Lower lobe of right lung (tissue), 2 donors: Measurements from ENCODE around the gene SMIM30. TPM values are rescaled to one million over a fixed set of nuclear protein-coding genes. Genes with fewer than 3 reads are reported as not detected.

Experiments
- ATAC-seq, 2 donors: fragments of 200-7000 bp; cut with Tn5 transposase; one replicate each; pipeline ENCODE4 v1.9.1; 2020 to 2022; ENCODE audit warnings: mild to moderate bottlenecking in 2 of 2, moderate library complexity in 2 of 2
- DNase-seq: peaks from one replicate; pipeline ENCODE4 v3.0.0-alpha.2; 2020
- H3K27ac ChIP-seq: fragments of 200-600 bp; one replicate; pipeline ENCODE4 v1.8.0; 2022
- H3K27me3 ChIP-seq: fragments of 200-600 bp; one replicate; pipeline ENCODE4 v1.8.0; 2022; ENCODE audit warnings: low read depth
- H3K36me3 ChIP-seq: fragments of 200-600 bp; one replicate; pipeline ENCODE4 v1.8.0; 2022; ENCODE audit warnings: mild to moderate bottlenecking
- H3K4me1 ChIP-seq: fragments of 200-600 bp; one replicate; pipeline ENCODE4 v1.8.0; 2022
- H3K4me3 ChIP-seq: fragments of 200-600 bp; one replicate; pipeline ENCODE4 v1.8.0; 2022; ENCODE audit warnings: mild to moderate bottlenecking
- H3K9me3 ChIP-seq: fragments of 200-600 bp; one replicate; pipeline ENCODE4 v1.8.0; 2022
- CTCF ChIP-seq: fragments of 200-600 bp; IDR thresholded peaks from one replicate; pipeline ENCODE4 v1.8.0; 2022; ENCODE audit warnings: antibody characterized with exemption, mild to moderate bottlenecking
- intact Hi-C: fragments of 100-400 bp; cut with DNase I; formaldehyde crosslinking; loops from one replicate; pipeline ENCODE4 v1.11.0; 2022
- total RNA-seq: library from RNA; stranded (reverse); fragmentation: NEBNext Ultra II Directional; extraction: Animal tissue kit (Norgen Biotek cat#: 25700); gene quantifications from one replicate; pipeline ENCODE4 v1.2.1, GENCODE V29; 2021
- donor health status: DM: no; HTN: yes; CAD: no; lungs with severe emphysema.

Gene SMIM30
- total RNA-seq, 1 donor from 2014 or later, result 55.6 TPM

- no peak for ATAC-seq
Observed at GRCh38 chr7:113099284-113099919, 19.0 kb downstream of the SMIM30 start.

GRCh38 chr7:113094517-113095249, 23.7 kb downstream of the SMIM30 start:
- DNase-seq, result no peak
- H3K9me3 ChIP-seq, result no peaks in the 10 kb centered on the region
- no peaks in the 10 kb centered on the region for H3K36me3 ChIP-seq
- intact Hi-C loops, result no loop called here
- no peaks in the 10 kb centered on the region for H3K4me1 ChIP-seq
- H3K27me3 ChIP-seq, result no peaks in the 10 kb centered on the region
- no peak overlapping the region for H3K27ac ChIP-seq
- H3K4me3 ChIP-seq, result no peak overlapping the region
- no peak for TF ChIP-seq CTCF
- no peak for ATAC-seq

More at GRCh38 chr7:113099284-113099919, 19.0 kb downstream of the SMIM30 start:
- no peaks in the 10 kb centered on the region for H3K27me3 ChIP-seq
- no peaks in the 10 kb centered on the region for H3K4me1 ChIP-seq
- intact Hi-C loops, result no loop called here
- H3K36me3 ChIP-seq, result no peaks in the 10 kb centered on the region
- DNase-seq, result no peak
- no peak overlapping the region for H3K27ac ChIP-seq
- TF ChIP-seq CTCF, result no peak
- H3K4me3 ChIP-seq, result no peak overlapping the region
- no peaks in the 10 kb centered on the region for H3K9me3 ChIP-seq

GRCh38 chr7:113093561-113093960, 24.8 kb downstream of the SMIM30 start:
- intact Hi-C loops, result no loop called here
- Histone ChIP-seq H3K9me3 (no peaks in the 10 kb centered on the region), H3K27ac (no peak overlapping the region), H3K4me1 (no peaks in the 10 kb centered on the region), H3K27me3 (no peaks in the 10 kb centered on the region), H3K36me3 (no peaks in the 10 kb centered on the region), H3K4me3 (no peak overlapping the region)
- TF ChIP-seq CTCF, result no peak
- no peak for DNase-seq
- no peak for ATAC-seq

- no peaks in the 10 kb centered on the region for H3K9me3 ChIP-seq
- H3K4me1 ChIP-seq, result no peaks in the 10 kb centered on the region
- H3K27me3 ChIP-seq, result no peaks in the 10 kb centered on the region
- no peak overlapping the region for H3K4me3 ChIP-seq
- DNase-seq, result no peak
- intact Hi-C loops, result no loop called here
- TF ChIP-seq CTCF, result no peak
- ATAC-seq, result no peak
- no peaks in the 10 kb centered on the region for H3K36me3 ChIP-seq
- no peak overlapping the region for H3K27ac ChIP-seq
Observed at GRCh38 chr7:113092762-113093161, 25.6 kb downstream of the SMIM30 start.

GRCh38 chr7:113087071-113087998, 31.0 kb downstream of the SMIM30 start:
- no peak for DNase-seq
- no peaks in the 10 kb centered on the region for H3K9me3 ChIP-seq
- no peak for TF ChIP-seq CTCF
- H3K27ac ChIP-seq, result no peak overlapping the region
- peak; percentile 75 to 78 for ATAC-seq
- no peaks in the 10 kb centered on the region for H3K36me3 ChIP-seq
- intact Hi-C loops, result no loop called here
- no peaks in the 10 kb centered on the region for H3K4me1 ChIP-seq
- H3K27me3 ChIP-seq, result peaks cover 9% of the 10 kb centered on the region
- peak overlapping the region; percentile 55 for H3K4me3 ChIP-seq
